ENCODE data around the gene SMIM45.

Gene SMIM45

GRCh38 chr22:41998361-41999261, 46.7 kb downstream of the SMIM45 start, which contains the start of gene WBP2NL (continued):
- TF ChIP-seq, protein P1, sequence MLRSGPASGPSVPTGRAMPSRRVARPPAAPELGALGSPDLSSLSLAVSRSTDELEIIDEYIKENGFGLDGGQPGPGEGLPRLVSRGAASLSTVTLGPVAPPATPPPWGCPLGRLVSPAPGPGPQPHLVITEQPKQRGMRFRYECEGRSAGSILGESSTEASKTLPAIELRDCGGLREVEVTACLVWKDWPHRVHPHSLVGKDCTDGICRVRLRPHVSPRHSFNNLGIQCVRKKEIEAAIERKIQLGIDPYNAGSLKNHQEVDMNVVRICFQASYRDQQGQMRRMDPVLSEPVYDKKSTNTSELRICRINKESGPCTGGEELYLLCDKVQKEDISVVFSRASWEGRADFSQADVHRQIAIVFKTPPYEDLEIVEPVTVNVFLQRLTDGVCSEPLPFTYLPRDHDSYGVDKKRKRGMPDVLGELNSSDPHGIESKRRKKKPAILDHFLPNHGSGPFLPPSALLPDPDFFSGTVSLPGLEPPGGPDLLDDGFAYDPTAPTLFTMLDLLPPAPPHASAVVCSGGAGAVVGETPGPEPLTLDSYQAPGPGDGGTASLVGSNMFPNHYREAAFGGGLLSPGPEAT (IDR thresholded peaks at IDR 0.05; ENCODE audit: low read depth), result 0 out of 2 replicates have a peak, but pooled peaks have one; percentile 40
- TF ChIP-seq STAT1 (conservative IDR thresholded peaks at IDR 0.05) (no peak), CREM (IDR thresholded peaks at IDR 0.05; ENCODE audit: low read depth) (0 out of 2 replicates have a peak, but pooled peaks have one; percentile 64), WRNIP1 (IDR thresholded peaks at IDR 0.05; ENCODE audit: borderline replicate concordance, low read depth, low read length) (no peak), REST (IDR thresholded peaks at IDR 0.05; ENCODE audit: low read depth, low read length) (no peak), HDAC2 (IDR thresholded peaks at IDR 0.05) (no peak), TBL1XR1 (IDR thresholded peaks at IDR 0.05; ENCODE audit: low read depth, low read length) (no peak), TAF1 (IDR thresholded peaks at IDR 0.05; ENCODE audit: borderline replicate concordance, low read depth, low read length) (peak; percentile 96), HSF1 (IDR thresholded peaks at IDR 0.05; ENCODE audit: low read depth, low read length) (no peak), MYB (IDR thresholded peaks at IDR 0.05; ENCODE audit: borderline replicate concordance, low read depth, low read length) (no peak), GABPA (IDR thresholded peaks at IDR 0.05; ENCODE audit: low read depth) (no peak), CHD1 (IDR thresholded peaks at IDR 0.05; ENCODE audit: low read depth, low read length) (no peak), CBX5 (IDR thresholded peaks at IDR 0.05; ENCODE audit: low read depth) (0 out of 2 replicates have a peak, but pooled peaks have one; percentile 60), MTA3 (IDR thresholded peaks at IDR 0.05; ENCODE audit: borderline replicate concordance, low read length) (no peak)
- TF ChIP-seq, protein P2, sequence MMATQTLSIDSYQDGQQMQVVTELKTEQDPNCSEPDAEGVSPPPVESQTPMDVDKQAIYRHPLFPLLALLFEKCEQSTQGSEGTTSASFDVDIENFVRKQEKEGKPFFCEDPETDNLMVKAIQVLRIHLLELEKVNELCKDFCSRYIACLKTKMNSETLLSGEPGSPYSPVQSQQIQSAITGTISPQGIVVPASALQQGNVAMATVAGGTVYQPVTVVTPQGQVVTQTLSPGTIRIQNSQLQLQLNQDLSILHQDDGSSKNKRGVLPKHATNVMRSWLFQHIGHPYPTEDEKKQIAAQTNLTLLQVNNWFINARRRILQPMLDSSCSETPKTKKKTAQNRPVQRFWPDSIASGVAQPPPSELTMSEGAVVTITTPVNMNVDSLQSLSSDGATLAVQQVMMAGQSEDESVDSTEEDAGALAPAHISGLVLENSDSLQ (IDR thresholded peaks at IDR 0.05), result peak; percentile 67
- TF ChIP-seq, protein P3, sequence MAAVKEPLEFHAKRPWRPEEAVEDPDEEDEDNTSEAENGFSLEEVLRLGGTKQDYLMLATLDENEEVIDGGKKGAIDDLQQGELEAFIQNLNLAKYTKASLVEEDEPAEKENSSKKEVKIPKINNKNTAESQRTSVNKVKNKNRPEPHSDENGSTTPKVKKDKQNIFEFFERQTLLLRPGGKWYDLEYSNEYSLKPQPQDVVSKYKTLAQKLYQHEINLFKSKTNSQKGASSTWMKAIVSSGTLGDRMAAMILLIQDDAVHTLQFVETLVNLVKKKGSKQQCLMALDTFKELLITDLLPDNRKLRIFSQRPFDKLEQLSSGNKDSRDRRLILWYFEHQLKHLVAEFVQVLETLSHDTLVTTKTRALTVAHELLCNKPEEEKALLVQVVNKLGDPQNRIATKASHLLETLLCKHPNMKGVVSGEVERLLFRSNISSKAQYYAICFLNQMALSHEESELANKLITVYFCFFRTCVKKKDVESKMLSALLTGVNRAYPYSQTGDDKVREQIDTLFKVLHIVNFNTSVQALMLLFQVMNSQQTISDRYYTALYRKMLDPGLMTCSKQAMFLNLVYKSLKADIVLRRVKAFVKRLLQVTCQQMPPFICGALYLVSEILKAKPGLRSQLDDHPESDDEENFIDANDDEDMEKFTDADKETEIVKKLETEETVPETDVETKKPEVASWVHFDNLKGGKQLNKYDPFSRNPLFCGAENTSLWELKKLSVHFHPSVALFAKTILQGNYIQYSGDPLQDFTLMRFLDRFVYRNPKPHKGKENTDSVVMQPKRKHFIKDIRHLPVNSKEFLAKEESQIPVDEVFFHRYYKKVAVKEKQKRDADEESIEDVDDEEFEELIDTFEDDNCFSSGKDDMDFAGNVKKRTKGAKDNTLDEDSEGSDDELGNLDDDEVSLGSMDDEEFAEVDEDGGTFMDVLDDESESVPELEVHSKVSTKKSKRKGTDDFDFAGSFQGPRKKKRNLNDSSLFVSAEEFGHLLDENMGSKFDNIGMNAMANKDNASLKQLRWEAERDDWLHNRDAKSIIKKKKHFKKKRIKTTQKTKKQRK (IDR thresholded peaks at IDR 0.05; ENCODE audit: low read depth, low read length), result no peak
